H1 (cell line): ENCODE measurements around the gene SMYD5. TPM values are rescaled to one million over a fixed set of nuclear protein-coding genes. Genes with fewer than 3 reads are reported as not detected.

Experiments used
- BCL11A ChIP-seq, 2 experiments: IDR thresholded peaks; one replicate each; pipeline ENCODE4 v1.6.1; 2011; ENCODE audit warnings: low read depth in 2 of 2, low read length in 2 of 2, mild to moderate bottlenecking in 2 of 2
- CHD2 ChIP-seq: IDR thresholded peaks from 2 replicates; pipeline ENCODE4 v1.6.1; 2012; ENCODE audit warnings: low read length, improper control_type of control experiment
- GTF2F1 ChIP-seq: IDR thresholded peaks from 2 replicates; pipeline ENCODE4 v1.6.1; 2012; ENCODE audit warnings: low read depth, low read length, improper control_type of control experiment, borderline replicate concordance
- HDAC6 ChIP-seq: IDR thresholded peaks from one replicate; pipeline ENCODE4 v1.7.1; 2012; ENCODE audit warnings: low read depth, mild to moderate bottlenecking, inconsistent platforms, low read length, moderate library complexity
- JUN ChIP-seq: IDR thresholded peaks from 2 replicates; pipeline ENCODE4 v1.6.1; 2011; ENCODE audit warnings: low read depth, mild to moderate bottlenecking, improper control_type of control experiment, low read length
- polyA plus RNA-seq, 7 experiments: library from polyadenylated mRNA; depleted of rRNA in 3 of 7; stranded (reverse) in 5 of 7; unstranded in 2 of 7; fragments of >200 nt in 5 of 7; fragments of 200-250 nt in 2 of 7; gene quantifications; 1 replicate in 5 of 7; 2 replicates in 1 of 7; 4 replicates in 1 of 7; pipeline versions ENCODE4 v1.2.1 to v1.2.3, GENCODE V29; 2011 to 2013; ENCODE audit warnings: missing spikeins in 2 of 7, mixed read lengths in 2 of 7
- total RNA-seq: library from RNA; stranded (reverse); fragmentation: NEBNext Ultra II Directional; extraction: Animal tissue kit (Norgen Biotek cat#: 25700); gene quantifications from 2 replicates; pipeline ENCODE4 v1.2.1, GENCODE V29; 2021
- TF ChIP-seq, protein P1 (sequence below): IDR thresholded peaks from 2 replicates; pipeline ENCODE4 v1.6.1; 2011; ENCODE audit warnings: low read depth, mild to moderate bottlenecking, low read length; ENCODE audit not compliant: insufficient read depth

SMYD5 gene
- total and polyA plus RNA-seq, 2 of the 8 experiments (the other 6 are each of a cell fraction or from before 2014, with no cell fraction given) = 35.2 to 56.7 TPM

GRCh38 chr2:73269686-73270465, 55.8 kb downstream of the SMYD5 start (continued):
- no peak for TF ChIP-seq GTF2F1
- TF ChIP-seq CHD2 = no peak
- TF ChIP-seq, protein P1, sequence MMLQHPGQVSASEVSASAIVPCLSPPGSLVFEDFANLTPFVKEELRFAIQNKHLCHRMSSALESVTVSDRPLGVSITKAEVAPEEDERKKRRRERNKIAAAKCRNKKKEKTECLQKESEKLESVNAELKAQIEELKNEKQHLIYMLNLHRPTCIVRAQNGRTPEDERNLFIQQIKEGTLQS = no peak
- no peak for TF ChIP-seq JUN
- no peak for TF ChIP-seq HDAC6
- TF ChIP-seq BCL11A (IDR thresholded peaks at IDR 0.05; ENCODE audit: low read depth in 2 of 2, low read length in 2 of 2) = no peak
